H1 (cell line): ENCODE data around the gene ITPKA. TPM values are rescaled to one million over a fixed set of nuclear protein-coding genes. Genes with fewer than 3 reads are reported as not detected.

Source experiments
- EZH2 ChIP-seq: fragments of 200-600 bp; sonication (generic); IDR thresholded peaks from 2 replicates; pipeline ENCODE4 v1.7.1; 2012; ENCODE audit warnings: low read depth, mild to moderate bottlenecking, moderate library complexity, low read length, inconsistent platforms; ENCODE audit not compliant: severe bottlenecking
- JUN ChIP-seq: IDR thresholded peaks from 2 replicates; pipeline ENCODE4 v1.6.1; 2011; ENCODE audit warnings: low read depth, mild to moderate bottlenecking, improper control_type of control experiment, low read length
- polyA plus RNA-seq, 7 experiments: library from polyadenylated mRNA; depleted of rRNA in 3 of 7; stranded (reverse) in 5 of 7; unstranded in 2 of 7; fragments of >200 nt in 5 of 7; fragments of 200-250 nt in 2 of 7; gene quantifications; 1 replicate in 5 of 7; 2 replicates in 1 of 7; 4 replicates in 1 of 7; pipeline versions ENCODE4 v1.2.1 to v1.2.3, GENCODE V29; 2011 to 2013; ENCODE audit warnings: missing spikeins in 2 of 7, mixed read lengths in 2 of 7
- total RNA-seq: library from RNA; stranded (reverse); fragmentation: NEBNext Ultra II Directional; extraction: Animal tissue kit (Norgen Biotek cat#: 25700); gene quantifications from 2 replicates; pipeline ENCODE4 v1.2.1, GENCODE V29; 2021

Gene ITPKA
- total and polyA plus RNA-seq, 2 of the 8 experiments (the other 6 are each of a cell fraction or from before 2014, with no cell fraction given): 0.39 to 0.99 TPM

GRCh38 chr15:41512940-41513505 lies 19.3 kb downstream of the ITPKA start (continued):
- TF ChIP-seq EZH2: peak; percentile 82
- TF ChIP-seq JUN: no peak
